ENCODE results near the gene ZNF850. TPM values are rescaled to one million over a fixed set of nuclear protein-coding genes. Genes with fewer than 3 reads are reported as not detected.
"Not testable (repeated sequence)": the region's sequence is repeated elsewhere in the genome, so short reads cannot be mapped to it uniquely, and the experiment has no call there.

ZNF850 gene
- total RNA-seq, 1 experiment from 2014 or later: 9.0 TPM

- no peaks in the 10 kb centered on the region for H3K27me3 Mint-ChIP-seq (ENCODE audit: unreplicated experiment)
- H3K27ac Mint-ChIP-seq (ENCODE audit: unreplicated experiment): no peak overlapping the region
- BruUV-seq (replicated peaks): no TSS peak
- H3K9me3 Mint-ChIP-seq (ENCODE audit: low read depth, unreplicated experiment): peaks cover 17% of the 10 kb centered on the region
- intact Hi-C loops (cut with micrococcal nuclease; ENCODE audit: unreplicated experiment): no loop called here
- H3K36me3 Mint-ChIP-seq (ENCODE audit: insufficient read depth, unreplicated experiment): peaks cover 39% of the 10 kb centered on the region
- CTCF ChIA-PET: no interaction called here
- no peak overlapping the region for H3K4me3 Mint-ChIP-seq (ENCODE audit: low read depth, unreplicated experiment)
- DNase-seq: no peak
- TF ChIP-seq CTCF (IDR thresholded peaks at IDR 0.05; ENCODE audit: unreplicated experiment): no peak
- no peaks in the 10 kb centered on the region for H3K4me1 Mint-ChIP-seq (ENCODE audit: low read depth, unreplicated experiment)
Measured at GRCh38 chr19:36748431-36749275, 24.0 kb downstream of the ZNF850 start.

DNA sequence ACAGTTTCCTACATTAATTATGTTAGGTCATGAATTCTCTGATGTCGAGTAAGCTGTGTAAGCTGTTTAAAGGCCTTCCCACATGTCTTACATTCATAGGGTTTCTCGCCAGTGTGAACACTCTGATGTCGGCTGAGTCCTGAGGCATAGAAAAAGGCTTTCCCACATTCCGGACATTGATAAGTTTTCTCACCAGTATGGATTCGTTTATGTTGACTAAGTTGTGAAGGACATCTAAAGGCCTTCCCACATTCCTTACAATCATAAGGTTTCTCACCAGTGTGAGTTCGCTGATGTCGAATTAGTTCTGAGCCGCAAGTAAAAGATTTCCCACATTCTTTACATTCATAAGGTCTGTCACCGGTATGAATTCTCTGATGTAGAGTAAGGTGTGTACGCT lies 24.9 kb downstream of the ZNF850 start:
- CTCF ChIA-PET: no interaction called here
- H3K27me3 Mint-ChIP-seq (ENCODE audit: unreplicated experiment): no peaks in the 10 kb centered on the region
- H3K4me3 Mint-ChIP-seq (ENCODE audit: low read depth, unreplicated experiment): no peak overlapping the region
- intact Hi-C loops (cut with micrococcal nuclease; ENCODE audit: unreplicated experiment): no loop called here
- TF ChIP-seq CTCF (IDR thresholded peaks at IDR 0.05; ENCODE audit: unreplicated experiment): no peak
- H3K4me1 Mint-ChIP-seq (ENCODE audit: low read depth, unreplicated experiment): no peaks in the 10 kb centered on the region
- H3K9me3 Mint-ChIP-seq (ENCODE audit: low read depth, unreplicated experiment): peaks cover 16% of the 10 kb centered on the region
- peaks cover 37% of the 10 kb centered on the region for H3K36me3 Mint-ChIP-seq (ENCODE audit: insufficient read depth, unreplicated experiment)
- BruUV-seq (replicated peaks): no TSS peak
- no peak for DNase-seq
- no peak overlapping the region for H3K27ac Mint-ChIP-seq (ENCODE audit: unreplicated experiment)

GRCh38 chr19:36745870-36746269 lies 26.7 kb downstream of the ZNF850 start:
- CTCF ChIA-PET: no interaction called here
- Mint-ChIP-seq H3K4me3 (ENCODE audit: low read depth, unreplicated experiment) (no peak overlapping the region), H3K4me1 (ENCODE audit: low read depth, unreplicated experiment) (no peaks in the 10 kb centered on the region), H3K27me3 (ENCODE audit: unreplicated experiment) (no peaks in the 10 kb centered on the region), H3K9me3 (ENCODE audit: low read depth, unreplicated experiment) (peaks cover 15% of the 10 kb centered on the region), H3K27ac (ENCODE audit: unreplicated experiment) (no peak overlapping the region), H3K36me3 (ENCODE audit: insufficient read depth, unreplicated experiment) (peaks cover 31% of the 10 kb centered on the region)
- TF ChIP-seq CTCF (IDR thresholded peaks at IDR 0.05; ENCODE audit: unreplicated experiment): no peak
- no TSS peak for BruUV-seq (replicated peaks)
- intact Hi-C loops (cut with micrococcal nuclease; ENCODE audit: unreplicated experiment): no loop called here
- no peak for DNase-seq

DNA sequence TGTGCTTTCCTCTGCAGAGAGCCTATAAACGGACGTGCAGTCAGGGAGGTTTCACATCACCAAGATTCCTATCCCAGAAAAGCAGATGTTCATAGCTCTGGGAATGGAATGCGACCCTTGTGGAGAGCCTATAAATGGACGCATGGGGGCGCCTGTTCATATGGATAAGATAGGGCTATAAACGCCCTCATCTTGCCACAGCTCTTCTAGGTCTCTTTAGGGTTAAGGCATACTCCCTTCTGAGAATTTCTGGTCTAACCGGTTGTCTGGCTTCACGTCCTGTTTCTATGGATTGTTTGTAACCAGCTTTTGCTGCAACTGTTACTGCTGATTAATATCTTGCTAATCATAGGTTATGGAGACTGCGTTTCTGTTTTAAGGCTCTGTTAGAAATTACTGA lies 36.4 kb downstream of the ZNF850 start:
- BruUV-seq (replicated peaks); DNase-seq; H3K4me3 Mint-ChIP-seq (ENCODE audit: low read depth, unreplicated experiment); H3K27me3 Mint-ChIP-seq (ENCODE audit: unreplicated experiment); CTCF ChIA-PET; H3K4me1 Mint-ChIP-seq (ENCODE audit: low read depth, unreplicated experiment); intact Hi-C loops (cut with micrococcal nuclease; ENCODE audit: unreplicated experiment); H3K27ac Mint-ChIP-seq (ENCODE audit: unreplicated experiment): not testable (repeated sequence)
- peaks cover 40% of the 10 kb centered on the region for H3K9me3 Mint-ChIP-seq (ENCODE audit: low read depth, unreplicated experiment)
- H3K36me3 Mint-ChIP-seq (ENCODE audit: insufficient read depth, unreplicated experiment): peaks cover 19% of the 10 kb centered on the region
